Fibroblast of pulmonary artery (primary cell): ENCODE results near the gene TDRD15.

Experiments
- DNase-seq: peaks from one replicate; pipeline ENCODE4 v3.0.0-alpha.2; 2010; ENCODE audit warnings: low read depth
- H3K4me3 ChIP-seq: replicated peaks from 2 replicates; pipeline ENCODE4 v1.5.1; 2011; ENCODE audit warnings: low read depth, mild to moderate bottlenecking, control low read depth, low read length, moderate library complexity
- TF ChIP-seq, protein P1 (sequence below): IDR thresholded peaks from 2 replicates; pipeline ENCODE4 v1.5.1; 2011; ENCODE audit warnings: mild to moderate bottlenecking, control low read depth, low read length, inconsistent platforms; ENCODE audit errors: missing control alignments

Gene TDRD15

DNA sequence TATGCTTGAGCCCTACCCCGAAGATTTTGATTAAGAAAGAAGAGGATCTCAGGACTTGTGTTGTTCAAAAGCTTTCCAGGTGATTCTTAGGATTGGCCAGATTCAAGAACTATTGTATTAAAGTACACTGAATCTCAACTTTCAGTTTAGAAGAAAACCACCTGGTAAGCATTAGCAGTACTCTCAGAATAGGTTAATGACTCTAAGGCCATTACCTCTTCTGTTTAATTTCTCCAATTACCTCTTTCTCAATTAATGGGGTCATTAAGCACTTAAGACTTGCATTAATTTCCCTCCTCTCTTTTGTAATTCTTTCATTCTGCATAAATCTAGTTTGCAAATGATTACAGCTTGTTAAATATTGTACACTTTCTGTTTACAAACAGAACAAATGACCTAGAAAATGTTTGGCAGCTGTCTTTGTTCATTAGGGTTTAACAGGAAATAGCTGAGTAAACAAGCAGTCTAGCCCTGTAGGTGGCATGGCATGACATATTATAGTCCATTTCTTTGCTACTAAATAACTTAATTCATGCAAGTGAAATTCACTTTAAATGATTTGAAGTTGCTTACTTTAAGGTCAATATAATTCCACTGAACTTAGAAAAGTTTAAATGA lies 20.4 kb upstream of the TDRD15 start:
- no peak for DNase-seq
- TF ChIP-seq, protein P1, sequence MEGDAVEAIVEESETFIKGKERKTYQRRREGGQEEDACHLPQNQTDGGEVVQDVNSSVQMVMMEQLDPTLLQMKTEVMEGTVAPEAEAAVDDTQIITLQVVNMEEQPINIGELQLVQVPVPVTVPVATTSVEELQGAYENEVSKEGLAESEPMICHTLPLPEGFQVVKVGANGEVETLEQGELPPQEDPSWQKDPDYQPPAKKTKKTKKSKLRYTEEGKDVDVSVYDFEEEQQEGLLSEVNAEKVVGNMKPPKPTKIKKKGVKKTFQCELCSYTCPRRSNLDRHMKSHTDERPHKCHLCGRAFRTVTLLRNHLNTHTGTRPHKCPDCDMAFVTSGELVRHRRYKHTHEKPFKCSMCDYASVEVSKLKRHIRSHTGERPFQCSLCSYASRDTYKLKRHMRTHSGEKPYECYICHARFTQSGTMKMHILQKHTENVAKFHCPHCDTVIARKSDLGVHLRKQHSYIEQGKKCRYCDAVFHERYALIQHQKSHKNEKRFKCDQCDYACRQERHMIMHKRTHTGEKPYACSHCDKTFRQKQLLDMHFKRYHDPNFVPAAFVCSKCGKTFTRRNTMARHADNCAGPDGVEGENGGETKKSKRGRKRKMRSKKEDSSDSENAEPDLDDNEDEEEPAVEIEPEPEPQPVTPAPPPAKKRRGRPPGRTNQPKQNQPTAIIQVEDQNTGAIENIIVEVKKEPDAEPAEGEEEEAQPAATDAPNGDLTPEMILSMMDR, result no peak
- no peak overlapping the region for H3K4me3 ChIP-seq

DNA sequence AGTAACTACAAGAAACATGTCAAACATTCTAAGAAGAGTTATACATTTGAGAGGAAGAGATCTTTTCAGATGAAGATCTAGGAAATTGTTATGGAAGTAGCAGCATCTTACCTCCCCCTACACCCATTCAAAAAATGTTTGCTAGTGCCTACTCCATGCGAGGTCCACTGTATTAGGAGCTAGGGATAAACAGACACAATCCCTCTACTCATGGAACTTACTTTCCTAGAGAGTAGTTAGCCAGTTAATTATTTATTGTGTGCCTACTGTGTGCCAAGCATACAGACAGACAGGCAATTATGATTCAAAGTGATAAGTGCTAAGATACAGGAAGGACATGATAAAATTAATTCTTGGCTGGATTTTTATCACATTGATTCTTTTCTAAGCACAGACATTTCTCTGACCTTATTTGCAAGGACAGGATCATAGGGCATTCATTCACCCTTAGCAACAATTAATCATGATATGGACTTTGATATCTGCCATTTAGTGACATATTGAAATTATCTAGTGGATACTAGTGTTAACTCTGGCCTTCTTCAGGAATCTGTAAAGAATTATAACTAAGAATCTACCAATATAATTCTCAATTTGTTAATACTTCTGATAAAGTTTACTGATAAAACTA lies 19.6 kb upstream of the TDRD15 start:
- DNase-seq, result no peak
- TF ChIP-seq, protein P1, result no peak
- H3K4me3 ChIP-seq, result no peak overlapping the region

DNA sequence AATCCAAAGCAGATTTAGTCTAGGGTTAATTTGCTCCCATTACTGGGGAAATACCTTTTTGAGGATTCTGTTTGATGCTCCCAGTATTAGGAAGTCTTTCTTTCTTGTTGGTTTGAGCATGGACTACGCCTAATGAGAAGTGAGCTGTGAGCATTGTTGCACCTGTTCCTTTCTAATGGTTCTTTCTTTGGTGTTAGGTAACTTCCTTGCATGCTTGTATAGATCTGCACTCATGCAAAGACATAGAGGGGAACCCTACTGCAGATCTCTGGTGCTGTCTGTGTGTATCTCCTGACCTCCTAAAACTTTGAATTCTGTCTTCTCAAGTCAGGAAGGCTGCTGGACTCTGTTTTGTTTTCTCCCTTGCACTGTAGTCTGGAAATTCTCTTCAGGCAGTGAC lies 12.8 kb upstream of the TDRD15 start:
- TF ChIP-seq, protein P1, result no peak
- H3K4me3 ChIP-seq, result no peak overlapping the region
- DNase-seq, result no peak

DNA sequence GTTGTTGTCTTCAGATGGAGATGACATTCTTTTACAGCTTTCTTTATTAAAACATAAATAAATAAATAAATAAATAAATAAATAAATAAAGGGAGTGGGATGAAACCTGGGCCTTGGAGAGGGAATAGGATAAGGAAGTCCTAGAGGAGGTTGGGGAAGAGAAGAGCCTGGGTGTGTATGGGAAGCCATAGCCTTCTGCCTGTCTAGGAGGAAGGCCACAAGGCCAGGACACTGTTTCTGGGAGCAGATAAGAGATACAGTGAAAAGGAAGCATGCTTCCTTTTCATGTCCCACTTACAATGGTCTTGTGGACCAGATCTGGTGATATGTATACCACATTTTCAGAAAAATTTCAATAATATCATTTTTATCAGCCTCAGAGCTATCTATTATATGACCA lies 6.1 kb upstream of the TDRD15 start:
- no peak for DNase-seq
- H3K4me3 ChIP-seq, result no peak overlapping the region
- TF ChIP-seq, protein P1, result no peak

DNA sequence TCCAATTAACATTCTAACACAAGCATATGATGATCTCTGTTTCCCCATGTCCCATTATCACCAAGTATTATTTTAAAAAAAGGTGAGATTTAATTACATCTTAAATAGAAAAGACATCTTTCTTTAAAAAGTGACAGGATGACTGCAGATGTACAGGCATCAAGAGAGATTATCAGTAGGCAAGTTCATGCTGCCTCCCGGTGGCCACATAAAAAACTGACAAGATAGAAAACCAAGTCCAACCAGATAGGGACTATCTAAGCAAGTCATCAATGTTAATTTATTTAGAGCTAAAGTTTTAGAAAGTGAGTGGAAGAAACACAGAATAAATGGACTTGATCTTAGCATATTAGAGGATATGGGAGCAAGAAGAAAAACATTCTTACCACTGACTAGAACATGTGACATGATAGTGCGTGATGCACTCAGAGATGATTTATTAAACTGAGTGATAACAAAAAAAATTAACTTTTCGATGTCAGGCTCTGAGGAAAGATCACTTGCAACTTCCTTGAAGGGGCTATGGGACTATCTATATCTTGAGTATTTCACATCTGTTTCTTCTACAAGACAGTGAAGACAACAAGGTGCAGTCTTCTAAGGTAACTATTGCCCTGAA lies 5.4 kb upstream of the TDRD15 start:
- DNase-seq, result peak; percentile 19
- TF ChIP-seq, protein P1, result peak; percentile 34
- no peak overlapping the region for H3K4me3 ChIP-seq

DNA sequence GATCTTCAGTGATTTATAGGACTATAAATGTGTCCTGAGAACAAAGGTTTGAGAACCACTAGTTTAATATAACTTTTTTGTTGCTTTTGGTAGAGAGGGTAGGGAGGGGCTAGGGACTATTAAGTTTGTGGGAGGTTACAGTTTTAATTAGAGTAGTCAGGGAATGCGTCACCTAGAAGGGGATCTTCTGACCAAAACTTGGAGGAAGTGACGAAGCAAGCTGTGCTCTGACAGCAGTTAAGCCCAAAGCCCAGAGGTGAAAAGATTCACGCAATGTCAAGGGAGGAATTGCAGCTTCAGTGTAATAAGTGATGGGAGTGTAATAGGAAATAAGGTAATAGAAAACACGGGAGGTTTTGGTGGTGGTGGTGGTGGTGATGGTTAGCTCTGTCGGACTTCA lies 8.1 kb downstream of the TDRD15 start:
- H3K4me3 ChIP-seq, result no peak overlapping the region
- DNase-seq, result no peak
- TF ChIP-seq, protein P1, result no peak
